Measurements from ENCODE around the gene NUP205.

GRCh38 chr7:135553346-135553745, 4.4 kb upstream of the NUP205 start:
- TF ChIP-seq POLR2A (IDR thresholded peaks at IDR 0.05; ENCODE audit: borderline replicate concordance, extremely low read depth, insufficient read depth, insufficient read length) (no peak), CTCF (IDR thresholded peaks at IDR 0.05 in 2 of 3, conservative IDR thresholded peaks at IDR 0.05 in 1 of 3; ENCODE audit: borderline replicate concordance in 1 of 3, insufficient read depth in 1 of 3, low read depth in 2 of 3, low read length in 2 of 3) (no peak), SIN3A (IDR thresholded peaks at IDR 0.05; ENCODE audit: low read depth) (no peak), EGR1 (IDR thresholded peaks at IDR 0.05; ENCODE audit: low read depth) (no peak), ZBTB33 (IDR thresholded peaks at IDR 0.05; ENCODE audit: extremely low read depth, insufficient replicate concordance, low read length) (no peak), ATF3 (IDR thresholded peaks at IDR 0.05) (no peak), RAD21 (IDR thresholded peaks at IDR 0.05; ENCODE audit: low read depth) (no peak), JUND (IDR thresholded peaks at IDR 0.05) (no peak)
